Measurements from ENCODE around the gene HOXA7. TPM values are rescaled to one million over a fixed set of nuclear protein-coding genes. Genes with fewer than 3 reads are reported as not detected.

Gene HOXA7
- total and polyA plus RNA-seq, 2 experiments from 2014 or later, result 0.83 TPM; not detected in 1

DNA sequence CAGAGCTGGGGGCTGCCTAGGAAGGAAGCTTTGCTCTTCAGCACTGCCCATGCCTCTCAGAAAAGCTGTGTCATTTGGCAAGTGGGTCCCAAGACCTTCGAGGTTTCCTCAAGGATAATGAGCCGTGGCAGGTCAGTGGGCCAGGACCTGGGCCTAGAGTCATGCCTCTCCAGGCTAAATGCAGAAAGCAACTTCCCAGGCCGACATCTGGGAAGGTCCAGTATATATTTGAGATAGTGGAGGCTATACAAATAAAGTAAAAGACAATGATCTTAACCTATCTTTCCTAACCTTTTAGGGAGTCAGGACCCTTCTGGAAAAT, 20.0 kb upstream of the HOXA7 start:
- Histone ChIP-seq H3K4me3 (peak overlapping the region; percentile 8), H3K27ac (peak overlapping the region; percentile 96), H3K27me3 (peaks cover 93% of the 10 kb centered on the region), H3K9me2 (replicated peaks; ENCODE audit: insufficient read depth) (no peaks in the 10 kb centered on the region), H3K79me2 (peaks cover 89% of the 10 kb centered on the region), H2AFZ (no peak overlapping the region), H3K4me1 (ENCODE audit: insufficient read depth) (peaks cover 18% of the 10 kb centered on the region), H3K36me3 (replicated peaks; ENCODE audit: insufficient read depth, low read depth) (no peaks in the 10 kb centered on the region), H4K20me1 (ENCODE audit: insufficient read depth, poor library complexity, severe bottlenecking) (peaks cover 3% of the 10 kb centered on the region), H3K4me2 (peak overlapping the region; percentile 96), H3K9me3 (ENCODE audit: low read depth) (no peaks in the 10 kb centered on the region)
- DNase-seq (ENCODE audit: low spot score), result no peak
- TF ChIP-seq EZH2phosphoT487 (IDR thresholded peaks at IDR 0.05; ENCODE audit: low read depth, severe bottlenecking, unreplicated experiment), result no peak
- no peak for TF ChIP-seq EZH2 (IDR thresholded peaks at IDR 0.05; ENCODE audit: borderline replicate concordance)
- TF ChIP-seq, protein P1, sequence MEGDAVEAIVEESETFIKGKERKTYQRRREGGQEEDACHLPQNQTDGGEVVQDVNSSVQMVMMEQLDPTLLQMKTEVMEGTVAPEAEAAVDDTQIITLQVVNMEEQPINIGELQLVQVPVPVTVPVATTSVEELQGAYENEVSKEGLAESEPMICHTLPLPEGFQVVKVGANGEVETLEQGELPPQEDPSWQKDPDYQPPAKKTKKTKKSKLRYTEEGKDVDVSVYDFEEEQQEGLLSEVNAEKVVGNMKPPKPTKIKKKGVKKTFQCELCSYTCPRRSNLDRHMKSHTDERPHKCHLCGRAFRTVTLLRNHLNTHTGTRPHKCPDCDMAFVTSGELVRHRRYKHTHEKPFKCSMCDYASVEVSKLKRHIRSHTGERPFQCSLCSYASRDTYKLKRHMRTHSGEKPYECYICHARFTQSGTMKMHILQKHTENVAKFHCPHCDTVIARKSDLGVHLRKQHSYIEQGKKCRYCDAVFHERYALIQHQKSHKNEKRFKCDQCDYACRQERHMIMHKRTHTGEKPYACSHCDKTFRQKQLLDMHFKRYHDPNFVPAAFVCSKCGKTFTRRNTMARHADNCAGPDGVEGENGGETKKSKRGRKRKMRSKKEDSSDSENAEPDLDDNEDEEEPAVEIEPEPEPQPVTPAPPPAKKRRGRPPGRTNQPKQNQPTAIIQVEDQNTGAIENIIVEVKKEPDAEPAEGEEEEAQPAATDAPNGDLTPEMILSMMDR (IDR thresholded peaks at IDR 0.05; ENCODE audit: poor library complexity), result no peak
- 67% methylated on average over 3 of the region's 3 CpGs for WGBS (ENCODE audit: low lambda C conversion rate, missing lambda C conversion rate)

DNA sequence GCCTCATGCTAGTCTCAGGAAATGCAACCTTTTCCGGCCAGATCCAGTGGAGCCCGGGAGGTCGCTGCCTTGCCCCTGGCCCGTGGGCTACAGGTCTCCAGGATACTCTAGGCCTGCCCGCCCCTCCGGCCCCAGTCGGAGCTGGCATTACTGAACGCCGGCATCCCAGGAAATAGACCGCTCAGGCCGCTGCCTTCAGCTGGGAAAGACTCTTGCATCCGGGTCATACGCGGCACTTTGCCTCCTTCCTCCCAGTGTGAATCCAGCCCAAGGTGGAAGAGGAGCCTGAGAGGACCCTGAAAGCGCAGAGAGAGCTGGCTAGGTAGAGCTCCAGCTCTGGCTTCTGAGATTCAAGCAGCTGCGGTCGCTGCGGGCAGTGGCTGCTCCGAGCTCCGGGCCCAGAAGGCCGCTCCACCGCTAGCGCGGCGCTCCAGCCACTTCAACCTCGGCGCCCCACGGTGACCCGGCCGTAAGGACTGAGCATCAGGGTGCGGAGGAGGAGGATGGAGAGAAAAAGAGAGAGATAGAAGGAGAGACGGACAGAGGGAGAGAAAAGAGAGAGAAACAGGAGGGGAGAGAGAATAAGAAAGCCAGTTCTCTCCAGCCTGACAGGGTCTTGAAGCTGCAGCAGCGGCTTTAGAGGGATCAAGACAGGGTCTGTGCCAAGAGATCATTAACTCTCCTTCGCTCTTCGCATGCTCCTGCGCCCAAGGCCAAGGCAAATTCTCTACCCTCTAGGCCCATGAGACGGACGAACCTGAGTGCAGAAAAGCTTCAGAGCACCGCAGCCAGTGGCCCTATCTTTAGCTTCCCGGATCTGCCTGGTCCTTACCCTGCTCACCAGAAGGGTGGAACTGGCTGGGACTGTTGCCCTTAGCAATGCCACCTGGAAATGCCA, 19.4 kb upstream of the HOXA7 start:
- no peak overlapping the region for H2AFZ ChIP-seq
- H3K27me3 ChIP-seq, result peaks cover 95% of the 10 kb centered on the region
- no peak for TF ChIP-seq EZH2 (IDR thresholded peaks at IDR 0.05; ENCODE audit: borderline replicate concordance)
- TF ChIP-seq, protein P1 (IDR thresholded peaks at IDR 0.05; ENCODE audit: poor library complexity), result no peak
- no peak for TF ChIP-seq EZH2phosphoT487 (IDR thresholded peaks at IDR 0.05; ENCODE audit: low read depth, severe bottlenecking, unreplicated experiment)
- peaks cover 9% of the 10 kb centered on the region for H4K20me1 ChIP-seq (ENCODE audit: insufficient read depth, poor library complexity, severe bottlenecking)
- no peak for DNase-seq (ENCODE audit: low spot score)
- peak overlapping the region; percentile 96 for H3K4me2 ChIP-seq
- H3K9me3 ChIP-seq (ENCODE audit: low read depth), result no peaks in the 10 kb centered on the region
- 15% methylated on average over 38 of the region's 40 CpGs for WGBS (ENCODE audit: low lambda C conversion rate, missing lambda C conversion rate)
- H3K36me3 ChIP-seq (replicated peaks; ENCODE audit: insufficient read depth, low read depth), result no peaks in the 10 kb centered on the region
- H3K4me3 ChIP-seq, result peak overlapping the region; percentile 20
- no peaks in the 10 kb centered on the region for H3K9me2 ChIP-seq (replicated peaks; ENCODE audit: insufficient read depth)
- peaks cover 90% of the 10 kb centered on the region for H3K79me2 ChIP-seq
- H3K4me1 ChIP-seq (ENCODE audit: insufficient read depth), result peaks cover 14% of the 10 kb centered on the region
- H3K27ac ChIP-seq, result peak overlapping the region; percentile 96

DNA sequence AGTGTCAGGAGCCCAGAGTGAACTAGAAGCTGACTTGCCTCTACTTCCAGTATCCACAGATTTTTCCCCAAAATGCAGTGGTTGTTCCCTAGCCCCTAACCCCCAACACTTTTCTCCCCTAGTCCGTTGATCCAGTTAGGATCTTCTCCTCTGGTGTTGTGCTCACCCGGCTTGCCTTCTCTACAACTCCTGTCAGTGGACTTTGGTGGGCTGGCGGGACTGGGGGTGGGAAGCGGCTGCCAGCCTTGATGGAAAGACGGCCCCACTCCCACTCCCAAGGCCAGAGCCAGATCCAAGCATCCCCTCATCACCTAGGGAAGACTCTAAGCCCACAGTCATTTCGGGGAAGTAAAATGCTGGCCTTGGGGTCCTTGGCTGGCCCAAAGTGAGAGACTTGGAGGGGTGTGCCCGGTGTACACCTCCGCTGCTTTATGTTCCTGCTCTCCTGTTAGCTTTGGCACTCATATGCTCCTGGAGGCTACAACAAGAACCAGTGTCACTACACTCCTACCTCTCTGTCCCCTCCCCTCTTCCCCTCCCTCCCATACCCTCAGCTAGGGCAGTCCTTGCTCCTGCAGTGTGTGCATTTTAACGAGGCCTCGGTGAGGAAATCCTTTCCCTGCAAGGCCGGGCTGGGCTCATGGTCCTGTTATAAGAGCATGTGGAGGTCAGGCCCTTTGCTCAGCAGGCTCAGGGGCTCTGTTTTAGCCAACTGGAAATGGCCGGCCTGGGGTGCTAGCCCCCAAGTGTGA, 18.6 kb upstream of the HOXA7 start:
- peaks cover 95% of the 10 kb centered on the region for H3K27me3 ChIP-seq
- WGBS (ENCODE audit: low lambda C conversion rate, missing lambda C conversion rate), result 31% methylated on average over 12 of the region's 12 CpGs

More for the DNA sequence above, 18.6 kb upstream of the HOXA7 start:
- DNase-seq (ENCODE audit: low spot score), result no peak
- Histone ChIP-seq H3K36me3 (replicated peaks; ENCODE audit: insufficient read depth, low read depth) (no peaks in the 10 kb centered on the region), H3K9me2 (replicated peaks; ENCODE audit: insufficient read depth) (no peaks in the 10 kb centered on the region), H3K9me3 (ENCODE audit: low read depth) (no peaks in the 10 kb centered on the region), H3K4me1 (ENCODE audit: insufficient read depth) (peaks cover 6% of the 10 kb centered on the region), H3K79me2 (peaks cover 95% of the 10 kb centered on the region), H3K4me2 (peak overlapping the region; percentile 96), H3K27ac (peak overlapping the region; percentile 96), H2AFZ (no peak overlapping the region), H3K4me3 (peak overlapping the region; percentile 61), H4K20me1 (ENCODE audit: insufficient read depth, poor library complexity, severe bottlenecking) (peaks cover 16% of the 10 kb centered on the region)
- no peak for TF ChIP-seq EZH2 (IDR thresholded peaks at IDR 0.05; ENCODE audit: borderline replicate concordance)
- TF ChIP-seq EZH2phosphoT487 (IDR thresholded peaks at IDR 0.05; ENCODE audit: low read depth, severe bottlenecking, unreplicated experiment), result peak; percentile 21
